ENCODE data around the gene SLC26A8.
A peak's percentile ranks its signal among the peaks of the same experiment; 100 is the strongest.
"Not testable (repeated sequence)": the region's sequence is repeated elsewhere in the genome, so short reads cannot be mapped to it uniquely, and the experiment has no call there.

The SLC26A8 gene

DNA sequence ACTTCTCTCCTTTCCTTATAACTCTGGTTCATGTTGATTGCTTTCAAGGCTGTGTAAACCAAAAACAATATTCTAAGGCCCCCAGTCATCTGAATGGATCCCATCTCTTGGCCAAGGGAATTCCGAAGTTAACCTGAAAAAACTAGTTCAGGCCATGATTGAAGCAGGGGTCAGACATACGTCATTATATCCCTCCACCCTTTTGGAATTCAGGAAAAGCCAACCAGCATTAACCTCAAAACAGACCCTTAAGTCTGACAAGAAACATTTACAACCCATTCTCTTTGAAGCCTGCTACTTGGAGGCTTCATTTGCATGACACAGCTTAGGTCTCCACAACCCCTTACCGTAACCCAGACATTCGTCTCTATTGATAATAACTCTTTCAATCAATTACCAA is 39.7 kb downstream of the SLC26A8 start:
- DNase-seq = peak; percentile 55

DNA sequence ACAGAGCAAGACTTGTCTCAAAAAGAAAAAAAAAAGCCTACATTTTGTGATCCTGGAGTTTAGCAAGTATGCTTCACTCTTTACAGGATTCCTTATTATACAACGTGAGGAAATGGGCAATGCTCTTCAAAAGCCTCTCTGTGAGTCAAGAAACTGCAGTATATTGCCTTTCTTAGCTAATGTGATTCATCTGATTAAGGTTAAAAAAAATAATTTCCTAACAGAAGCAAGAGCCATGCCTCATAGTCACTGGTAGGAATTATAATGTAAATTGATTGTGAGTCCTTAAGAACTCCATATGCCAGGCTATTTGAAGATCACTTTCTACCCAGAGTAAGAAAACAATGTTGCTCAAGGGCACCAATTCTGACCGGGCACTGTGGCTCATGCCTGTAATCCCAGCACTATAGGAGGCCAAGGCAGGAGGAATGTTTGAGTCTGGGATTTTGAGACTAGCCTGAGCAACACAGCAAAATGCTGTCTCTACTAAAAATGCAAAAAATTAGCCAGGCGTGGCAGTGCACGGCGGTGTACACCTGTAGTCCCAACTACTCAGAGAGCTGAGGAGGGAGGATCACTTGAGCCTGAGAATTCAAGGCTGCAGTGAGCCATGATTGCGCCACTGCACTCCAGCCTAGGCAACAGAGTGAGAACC is 43.3 kb downstream of the SLC26A8 start:
- DNase-seq = no peak

DNA sequence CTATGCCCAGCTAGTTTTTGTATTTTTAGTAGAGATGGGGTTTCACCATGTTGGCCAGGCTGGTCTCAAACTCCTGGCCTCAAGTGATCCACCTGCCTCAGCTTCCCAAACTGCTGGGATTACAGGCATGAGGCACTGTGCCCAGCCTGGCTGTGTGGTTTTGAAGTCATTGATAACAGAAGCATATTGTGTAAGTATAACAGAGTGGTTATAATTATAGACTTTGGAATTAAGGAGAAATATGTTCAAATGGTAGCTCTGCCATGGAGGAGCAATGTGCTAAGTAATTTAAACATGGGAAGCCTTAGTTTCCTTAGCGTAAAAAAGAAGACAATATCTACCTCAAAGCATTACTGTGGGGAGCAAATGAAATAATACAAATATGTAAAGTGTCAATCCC is 44.3 kb downstream of the SLC26A8 start:
- DNase-seq = not testable (repeated sequence)

- DNase-seq = no peak
Measured at GRCh38 chr6:35977308-35977707, 47.1 kb downstream of the SLC26A8 start.

DNA sequence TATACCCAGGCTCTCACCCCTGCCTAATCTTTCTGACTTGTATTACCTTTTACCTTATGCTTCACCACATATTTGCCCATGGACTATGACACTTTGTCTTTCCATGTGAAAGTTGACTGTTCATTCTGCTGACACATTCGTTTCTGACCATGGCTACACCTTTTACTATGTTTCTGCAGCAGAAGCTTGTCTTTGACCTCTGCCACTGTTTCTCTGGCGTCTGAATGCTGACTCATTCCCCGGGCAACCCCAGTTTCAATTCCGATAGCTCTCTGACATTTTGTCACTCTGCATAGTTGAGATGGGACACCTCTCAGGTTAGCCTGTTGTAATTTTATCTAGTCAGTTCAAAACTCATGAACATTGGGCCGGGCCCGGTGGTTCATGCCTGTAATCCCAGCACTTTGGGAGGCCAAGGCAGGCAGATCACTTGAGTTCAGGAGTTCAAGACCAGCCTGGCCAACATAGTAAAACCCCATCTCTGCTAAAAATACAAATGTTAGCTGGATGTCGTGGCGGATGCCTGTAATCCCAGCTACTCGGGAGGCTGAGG is 50.7 kb downstream of the SLC26A8 start:
- DNase-seq = peak; percentile 55

DNA sequence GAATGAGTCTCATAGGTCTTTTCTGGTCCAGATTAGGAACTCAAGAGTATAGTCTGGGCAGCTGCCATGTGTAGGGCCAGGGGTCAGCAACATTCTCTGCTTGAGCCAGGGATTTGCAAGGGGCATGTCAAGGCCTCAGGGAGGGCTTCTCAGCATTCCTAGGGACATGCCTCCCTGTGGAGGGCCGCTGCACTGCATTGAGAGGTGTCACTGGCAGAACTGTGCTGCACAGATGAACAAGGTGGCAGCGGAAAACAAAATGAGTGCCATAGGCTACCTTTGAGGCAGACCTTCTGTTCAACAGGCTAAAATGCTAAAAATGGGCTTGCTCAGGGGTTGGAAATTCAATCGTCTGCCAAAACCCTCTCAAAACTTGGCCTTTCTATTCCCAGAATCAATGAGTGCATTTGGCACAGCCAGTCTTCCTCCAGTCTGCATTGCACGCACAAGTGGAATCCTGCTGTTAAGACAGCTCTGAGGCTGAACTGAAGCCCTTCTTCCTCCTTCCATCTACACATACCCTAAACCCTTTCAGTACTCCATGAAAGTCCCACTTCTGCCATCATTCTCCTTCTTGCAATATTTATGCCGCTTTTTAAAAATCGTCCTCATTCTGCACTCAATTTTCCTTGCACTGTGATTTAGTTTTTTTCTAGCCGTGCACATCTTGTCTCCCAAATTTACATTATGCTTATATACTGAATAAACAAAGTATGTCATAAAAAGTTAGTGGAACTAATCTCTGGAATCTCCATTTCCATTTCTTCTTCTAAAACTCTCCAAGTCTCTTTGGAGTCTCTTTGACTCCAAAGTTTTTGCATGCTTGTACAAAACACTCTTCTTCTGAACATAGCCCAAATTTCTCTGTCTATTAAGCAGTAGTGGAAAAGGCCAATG is 51.7 kb downstream of the SLC26A8 start:
- peak; percentile 85 for DNase-seq

GRCh38 chr6:35970181-35970580 is 54.3 kb downstream of the SLC26A8 start:
- DNase-seq = no peak

- no peak for DNase-seq
Measured at GRCh38 chr6:35969646-35970045, 54.8 kb downstream of the SLC26A8 start.

- no peak for DNase-seq
Measured at GRCh38 chr6:35968821-35969220, 55.6 kb downstream of the SLC26A8 start.

- no peak for DNase-seq
Measured at GRCh38 chr6:35967076-35967774, 57.2 kb downstream of the SLC26A8 start.

DNA sequence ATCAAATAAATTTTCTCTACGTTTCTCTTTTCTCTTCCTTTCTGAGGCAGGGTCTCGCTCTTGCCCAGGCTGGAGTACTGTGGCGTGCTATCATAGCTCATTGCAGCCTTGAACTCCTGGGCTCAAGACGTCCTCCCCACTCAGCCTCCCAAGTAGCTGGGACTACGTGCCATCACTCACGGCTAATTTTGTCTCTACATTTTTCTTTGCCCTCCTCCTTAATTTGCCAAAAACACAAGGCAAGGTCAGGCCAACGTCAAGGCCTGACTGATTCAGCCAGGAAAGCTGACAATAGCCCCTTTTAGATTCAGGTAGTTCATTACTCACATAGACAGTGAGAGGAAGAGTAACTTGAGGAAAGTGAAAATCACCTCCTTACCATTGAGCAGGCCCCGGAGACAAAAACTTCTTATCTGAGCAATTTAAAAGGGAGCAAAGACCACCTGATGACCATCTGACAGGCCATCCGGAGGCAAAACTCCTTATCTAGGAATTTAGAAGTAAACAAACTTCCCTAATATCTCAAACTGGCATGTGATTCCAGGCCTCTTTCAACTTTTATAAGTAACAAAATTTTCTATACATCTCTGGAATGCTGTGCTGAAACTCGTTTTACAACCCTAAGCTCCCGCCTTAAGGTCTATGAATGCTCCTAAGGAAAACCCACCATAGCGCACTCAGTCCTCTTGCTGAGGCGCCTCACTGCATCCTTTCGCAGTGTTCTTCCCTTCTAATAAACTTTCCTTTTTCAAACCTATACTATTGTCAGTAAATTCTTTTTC is 61.5 kb downstream of the SLC26A8 start:
- DNase-seq = peak; percentile 57

- DNase-seq = no peak
Measured at GRCh38 chr6:35960187-35960586, 64.3 kb downstream of the SLC26A8 start.

DNA sequence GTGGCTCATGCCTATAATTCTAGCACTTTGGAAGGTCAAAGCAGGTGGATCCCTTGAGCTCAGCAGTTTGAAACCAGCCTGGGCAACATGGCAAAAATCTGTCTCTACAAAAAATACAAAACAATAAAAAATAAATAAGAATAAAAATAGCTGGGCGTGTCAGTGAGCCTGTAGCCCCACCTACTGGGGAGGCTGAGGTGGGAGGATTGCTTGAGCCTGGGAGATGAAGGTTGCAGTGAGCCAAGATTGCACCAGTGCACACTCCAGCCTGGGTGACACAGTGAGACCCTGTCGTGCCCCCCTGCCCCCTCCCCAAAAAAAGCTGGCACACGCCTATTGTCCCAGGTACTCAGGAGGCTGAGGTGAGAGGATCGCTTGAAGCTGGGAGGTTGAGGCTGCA is 68.5 kb downstream of the SLC26A8 start:
- no peak for DNase-seq

- DNase-seq = no peak
Measured at GRCh38 chr6:35955521-35955920, 68.9 kb downstream of the SLC26A8 start.

GRCh38 chr6:35955071-35955470 is 69.4 kb downstream of the SLC26A8 start:
- no peak for DNase-seq

- DNase-seq = no peak
Measured at GRCh38 chr6:35954333-35954732, 70.1 kb downstream of the SLC26A8 start.

DNA sequence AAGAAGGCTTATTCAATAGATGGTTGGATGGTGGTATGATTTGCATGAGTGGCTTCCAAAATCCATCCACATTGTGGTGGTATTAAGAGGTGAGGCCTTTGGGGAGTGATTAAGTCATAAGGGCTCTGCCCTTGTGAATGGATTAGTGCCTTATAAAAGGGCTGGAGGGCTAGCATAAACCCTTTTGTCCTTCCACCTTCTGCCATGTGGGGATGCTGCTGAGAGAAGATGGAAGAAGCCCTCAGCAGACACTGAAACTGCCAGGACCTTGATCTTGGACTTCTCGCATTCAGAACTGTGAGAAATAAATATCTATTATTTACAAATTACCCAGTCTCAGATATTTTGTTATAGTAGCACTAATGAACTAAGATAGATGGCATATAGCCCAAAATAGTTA is 75.7 kb downstream of the SLC26A8 start:
- DNase-seq = peak; percentile 63

DNA sequence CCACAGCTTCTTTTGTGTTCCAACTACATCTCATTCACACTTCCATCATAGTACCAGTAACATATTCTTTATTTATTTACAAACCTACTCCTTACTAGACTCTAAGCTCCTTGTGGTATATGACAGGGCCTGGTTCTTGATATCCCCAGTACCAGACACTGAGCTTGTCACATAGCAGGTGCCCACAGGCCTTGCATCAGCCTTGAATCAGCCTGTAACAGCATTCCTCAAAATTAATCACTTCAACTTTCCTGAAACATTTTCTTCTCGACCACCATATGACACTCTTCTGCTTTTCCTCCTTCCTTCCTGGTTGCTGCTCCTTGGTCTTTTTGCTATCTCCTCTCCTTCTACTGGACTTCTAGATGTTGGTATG is 78.8 kb downstream of the SLC26A8 start:
- no peak for DNase-seq

DNA sequence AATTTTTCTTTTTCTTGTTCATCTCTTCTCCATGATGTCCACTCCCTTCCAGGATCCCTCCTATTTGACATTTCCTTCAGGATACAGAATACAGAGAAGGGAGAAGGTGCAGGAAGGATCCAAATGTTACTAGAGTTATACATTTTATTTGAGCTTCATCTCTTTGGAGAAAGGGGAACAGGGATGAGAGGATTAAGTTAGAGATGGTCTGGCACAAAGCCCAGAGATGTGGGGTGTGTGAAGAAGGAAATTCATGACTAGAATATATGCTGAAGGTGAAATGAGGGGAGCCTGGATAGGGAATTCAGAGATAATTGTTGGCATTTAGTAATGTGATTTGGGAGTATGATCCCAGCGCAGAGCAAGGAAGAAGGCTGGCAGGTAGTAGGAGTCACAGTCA is 81.1 kb downstream of the SLC26A8 start:
- no peak for DNase-seq

GRCh38 chr6:35942355-35942754 is 82.1 kb downstream of the SLC26A8 start:
- no peak for DNase-seq

DNA sequence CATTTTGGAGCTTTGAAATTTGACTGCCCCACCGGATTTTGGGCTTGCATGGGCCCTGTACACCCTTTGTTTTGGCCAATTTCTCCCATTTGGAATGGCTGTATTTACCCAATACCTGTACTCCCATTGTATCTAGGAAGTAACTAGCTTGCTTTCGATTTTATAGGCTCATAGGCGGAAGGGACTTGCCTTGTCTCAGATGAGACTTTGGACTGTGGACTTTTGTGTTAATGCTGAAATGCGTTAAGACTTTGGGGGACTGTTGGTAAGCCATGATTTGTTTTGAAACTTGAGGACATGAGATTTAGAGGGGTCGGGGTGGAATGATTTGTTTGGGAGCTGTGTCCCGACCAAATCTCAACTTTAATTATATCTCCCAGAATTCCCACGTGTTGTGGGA is 83.3 kb downstream of the SLC26A8 start:
- not testable (repeated sequence) for DNase-seq

- DNase-seq = not testable (repeated sequence)
Measured at GRCh38 chr6:35940014-35940413, 84.4 kb downstream of the SLC26A8 start.

- DNase-seq = not testable (repeated sequence)
Measured at GRCh38 chr6:35939259-35939658, 85.2 kb downstream of the SLC26A8 start.
